Liver (tissue), 9 donors: Measurements from ENCODE around the gene LINC01488. TPM values are rescaled to one million over a fixed set of nuclear protein-coding genes. Genes with fewer than 3 reads are reported as not detected.

Experiments used
- DNase-seq: peaks from one replicate; pipeline ENCODE4 v3.0.0-alpha.2; 2017; ENCODE audit warnings: low spot score
- H3K27ac ChIP-seq, 2 donors: one replicate each; pipeline ENCODE4 v1.7.0; 2013; ENCODE audit warnings: inconsistent platforms in 2 of 2, low read length in 2 of 2, control low read depth in 1 of 2, low read depth in 1 of 2, mild to moderate bottlenecking in 1 of 2
- H3K27me3 ChIP-seq, 4 donors: one replicate each; pipeline versions ENCODE4 v1.6.1 to v1.7.0; 2013; ENCODE audit warnings: low read length in 3 of 4, inconsistent platforms in 1 of 4, mild to moderate bottlenecking in 1 of 4, moderate library complexity in 1 of 4; ENCODE audit not compliant: control insufficient read depth in 4 of 4, insufficient read depth in 4 of 4
- H3K36me3 ChIP-seq, 4 donors: one replicate each; pipeline versions ENCODE4 v1.6.1 to v1.7.0; 2013; ENCODE audit warnings: low read length in 3 of 4, mild to moderate bottlenecking in 3 of 4, low read depth in 1 of 4, moderate library complexity in 1 of 4; ENCODE audit not compliant: control insufficient read depth in 4 of 4, insufficient read depth in 3 of 4
- H3K4me1 ChIP-seq, 4 donors: one replicate each; pipeline versions ENCODE4 v1.6.1 to v1.7.0; 2013; ENCODE audit warnings: low read length in 3 of 4, mild to moderate bottlenecking in 3 of 4, moderate library complexity in 1 of 4; ENCODE audit not compliant: control insufficient read depth in 4 of 4, insufficient read depth in 4 of 4
- H3K4me3 ChIP-seq, 3 donors: one replicate each; pipeline versions ENCODE4 v1.6.1 to v1.7.0; 2013; ENCODE audit warnings: low read length in 3 of 3, control low read depth in 1 of 3, low read depth in 1 of 3, mild to moderate bottlenecking in 1 of 3
- H3K9ac ChIP-seq, 2 donors: one replicate each; pipeline ENCODE4 v1.7.0; 2013; ENCODE audit warnings: low read length in 2 of 2, mild to moderate bottlenecking in 2 of 2, moderate library complexity in 2 of 2, control low read depth in 1 of 2, low read depth in 1 of 2
- H3K9me3 ChIP-seq, 4 donors: one replicate each; pipeline versions ENCODE4 v1.6.1 to v1.7.0; 2013; ENCODE audit warnings: low read length in 3 of 4; ENCODE audit not compliant: control insufficient read depth in 4 of 4
- FOXA1 ChIP-seq: IDR thresholded peaks from 2 replicates; pipeline ENCODE4 v1.6.1; 2016; ENCODE audit warnings: antibody characterized with exemption
- GABPA ChIP-seq, 2 donors: IDR thresholded peaks in 1 of 2; conservative IDR thresholded peaks in 1 of 2; 2 replicates each; pipeline ENCODE4 v1.6.1; 2016; ENCODE audit warnings: antibody characterized with exemption in 2 of 2, mild to moderate bottlenecking in 1 of 2, moderate library complexity in 1 of 2
- HNF4A ChIP-seq, 2 donors: conservative IDR thresholded peaks; 2 replicates each; pipeline ENCODE4 v1.6.1; 2016; ENCODE audit warnings: antibody characterized with exemption in 2 of 2, mild to moderate bottlenecking in 2 of 2
- JUND ChIP-seq, 2 donors: IDR thresholded peaks; 2 replicates each; pipeline ENCODE4 v1.6.1; 2016; ENCODE audit warnings: antibody characterized with exemption in 2 of 2
- NR2F2 ChIP-seq: IDR thresholded peaks from 2 replicates; pipeline ENCODE4 v1.6.1; 2016; ENCODE audit warnings: antibody characterized with exemption
- RAD21 ChIP-seq, 2 donors: IDR thresholded peaks; 2 replicates each; pipeline ENCODE4 v1.6.1; 2016; ENCODE audit warnings: antibody characterized with exemption in 2 of 2, mild to moderate bottlenecking in 2 of 2
- RXRA ChIP-seq, 2 donors: IDR thresholded peaks; 2 replicates each; pipeline ENCODE4 v1.6.1; 2017 to 2018; ENCODE audit warnings: antibody characterized with exemption in 2 of 2, mild to moderate bottlenecking in 1 of 2
- SP1 ChIP-seq: IDR thresholded peaks from 2 replicates; pipeline ENCODE4 v1.6.1; 2018; ENCODE audit warnings: antibody characterized with exemption, mild to moderate bottlenecking
- TAF1 ChIP-seq: conservative IDR thresholded peaks from 2 replicates; pipeline ENCODE4 v1.6.1; 2016; ENCODE audit warnings: antibody characterized with exemption, mild to moderate bottlenecking
- YY1 ChIP-seq: IDR thresholded peaks from 2 replicates; pipeline ENCODE4 v1.6.1; 2016; ENCODE audit warnings: antibody characterized with exemption, mild to moderate bottlenecking
- WGBS: extraction: QIAGEN DNeasy Blood & Tissue Kit; methylation state at CpG from one replicate; pipeline ENCODE4 v1.1.7; 2013; 5-methylcytosine and 5-hydroxymethylcytosine counted together
- polyA plus RNA-seq, 2 donors: library from polyadenylated mRNA; stranded (reverse) in 1 of 2; unstranded in 1 of 2; fragments of 200-250 nt in 1 of 2; fragments of >200 nt in 1 of 2; fragmentation: Nextera tagmentation in 1 of 2; extraction: Ambion mirVana in 1 of 2; gene quantifications; one replicate each; pipeline versions ENCODE4 v1.2.1 to v1.2.3, GENCODE V29; 2013 to 2015
- total RNA-seq, 2 donors: library from RNA; depleted of rRNA; stranded (reverse); fragments of >200 nt; gene quantifications; one replicate each; pipeline ENCODE4 v1.2.3, GENCODE V29; 2014
- TF ChIP-seq, protein P1 (sequence below): IDR thresholded peaks from 2 replicates; pipeline ENCODE4 v1.6.1; 2016; ENCODE audit warnings: antibody characterized with exemption, mild to moderate bottlenecking
- TF ChIP-seq, protein P2 (sequence below): IDR thresholded peaks from 2 replicates; pipeline ENCODE4 v1.6.1; 2016; ENCODE audit warnings: antibody characterized with exemption
- TF ChIP-seq, protein P3 (sequence below): fragments of 150-350 bp; IDR thresholded peaks from 2 replicates; pipeline ENCODE4 v1.5.1; 2017; ENCODE audit warnings: improper control_type of control experiment, low read depth, low read length; ENCODE audit not compliant: missing input control
- TF ChIP-seq, protein P4 (sequence below): IDR thresholded peaks from 2 replicates; pipeline ENCODE4 v1.6.1; 2016; ENCODE audit warnings: antibody characterized with exemption
- TF ChIP-seq, protein P5 (sequence below): IDR thresholded peaks from 2 replicates; pipeline ENCODE4 v1.6.1; 2016; ENCODE audit warnings: antibody characterized with exemption
- donor health status: healthy.
- donor health status: healthy.
- donor health status: healthy.
- donor health status: healthy.
- donor health status: healthy.

The LINC01488 gene
- total and polyA plus RNA-seq, 4 donors, result 0.05 to 2.3 (median 0.60) TPM

DNA sequence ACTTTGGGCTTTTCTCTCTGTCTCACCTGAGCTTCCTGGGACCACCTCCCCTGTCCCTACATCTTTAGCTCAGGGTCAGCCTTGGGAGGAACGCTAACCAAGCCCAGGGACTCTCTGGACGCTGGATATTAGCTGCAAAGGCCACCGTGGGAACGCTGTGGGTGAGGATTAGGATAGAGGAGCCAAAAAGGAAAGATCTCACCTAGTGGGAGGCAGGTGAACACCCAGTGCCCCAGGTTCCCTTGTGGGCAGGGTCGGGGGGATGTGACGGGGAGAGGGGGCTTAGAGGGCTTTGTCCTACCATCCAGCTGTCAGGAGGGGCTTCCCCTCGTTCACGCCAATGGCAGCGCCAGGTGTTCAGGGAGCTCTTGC, 50.2 kb downstream of the LINC01488 start:
- no peak overlapping the region for H3K27ac ChIP-seq
- no peak overlapping the region for H3K4me3 ChIP-seq
- no peak overlapping the region for H3K9ac ChIP-seq
- H3K36me3 ChIP-seq, result no peaks in the 10 kb centered on the region
- H3K4me1 ChIP-seq, result no peaks in the 10 kb centered on the region
- no peaks in the 10 kb centered on the region for H3K9me3 ChIP-seq
- no peaks in the 10 kb centered on the region for H3K27me3 ChIP-seq
- 90% methylated on average over 9 of the region's 9 CpGs for WGBS
- no peak for DNase-seq
- TF ChIP-seq, protein P1, sequence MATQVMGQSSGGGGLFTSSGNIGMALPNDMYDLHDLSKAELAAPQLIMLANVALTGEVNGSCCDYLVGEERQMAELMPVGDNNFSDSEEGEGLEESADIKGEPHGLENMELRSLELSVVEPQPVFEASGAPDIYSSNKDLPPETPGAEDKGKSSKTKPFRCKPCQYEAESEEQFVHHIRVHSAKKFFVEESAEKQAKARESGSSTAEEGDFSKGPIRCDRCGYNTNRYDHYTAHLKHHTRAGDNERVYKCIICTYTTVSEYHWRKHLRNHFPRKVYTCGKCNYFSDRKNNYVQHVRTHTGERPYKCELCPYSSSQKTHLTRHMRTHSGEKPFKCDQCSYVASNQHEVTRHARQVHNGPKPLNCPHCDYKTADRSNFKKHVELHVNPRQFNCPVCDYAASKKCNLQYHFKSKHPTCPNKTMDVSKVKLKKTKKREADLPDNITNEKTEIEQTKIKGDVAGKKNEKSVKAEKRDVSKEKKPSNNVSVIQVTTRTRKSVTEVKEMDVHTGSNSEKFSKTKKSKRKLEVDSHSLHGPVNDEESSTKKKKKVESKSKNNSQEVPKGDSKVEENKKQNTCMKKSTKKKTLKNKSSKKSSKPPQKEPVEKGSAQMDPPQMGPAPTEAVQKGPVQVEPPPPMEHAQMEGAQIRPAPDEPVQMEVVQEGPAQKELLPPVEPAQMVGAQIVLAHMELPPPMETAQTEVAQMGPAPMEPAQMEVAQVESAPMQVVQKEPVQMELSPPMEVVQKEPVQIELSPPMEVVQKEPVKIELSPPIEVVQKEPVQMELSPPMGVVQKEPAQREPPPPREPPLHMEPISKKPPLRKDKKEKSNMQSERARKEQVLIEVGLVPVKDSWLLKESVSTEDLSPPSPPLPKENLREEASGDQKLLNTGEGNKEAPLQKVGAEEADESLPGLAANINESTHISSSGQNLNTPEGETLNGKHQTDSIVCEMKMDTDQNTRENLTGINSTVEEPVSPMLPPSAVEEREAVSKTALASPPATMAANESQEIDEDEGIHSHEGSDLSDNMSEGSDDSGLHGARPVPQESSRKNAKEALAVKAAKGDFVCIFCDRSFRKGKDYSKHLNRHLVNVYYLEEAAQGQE, result no peak
- TF ChIP-seq, protein P2, sequence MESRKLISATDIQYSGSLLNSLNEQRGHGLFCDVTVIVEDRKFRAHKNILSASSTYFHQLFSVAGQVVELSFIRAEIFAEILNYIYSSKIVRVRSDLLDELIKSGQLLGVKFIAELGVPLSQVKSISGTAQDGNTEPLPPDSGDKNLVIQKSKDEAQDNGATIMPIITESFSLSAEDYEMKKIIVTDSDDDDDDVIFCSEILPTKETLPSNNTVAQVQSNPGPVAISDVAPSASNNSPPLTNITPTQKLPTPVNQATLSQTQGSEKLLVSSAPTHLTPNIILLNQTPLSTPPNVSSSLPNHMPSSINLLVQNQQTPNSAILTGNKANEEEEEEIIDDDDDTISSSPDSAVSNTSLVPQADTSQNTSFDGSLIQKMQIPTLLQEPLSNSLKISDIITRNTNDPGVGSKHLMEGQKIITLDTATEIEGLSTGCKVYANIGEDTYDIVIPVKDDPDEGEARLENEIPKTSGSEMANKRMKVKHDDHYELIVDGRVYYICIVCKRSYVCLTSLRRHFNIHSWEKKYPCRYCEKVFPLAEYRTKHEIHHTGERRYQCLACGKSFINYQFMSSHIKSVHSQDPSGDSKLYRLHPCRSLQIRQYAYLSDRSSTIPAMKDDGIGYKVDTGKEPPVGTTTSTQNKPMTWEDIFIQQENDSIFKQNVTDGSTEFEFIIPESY, result no peak
- no peak for TF ChIP-seq RXRA (IDR thresholded peaks at IDR 0.05)

DNA sequence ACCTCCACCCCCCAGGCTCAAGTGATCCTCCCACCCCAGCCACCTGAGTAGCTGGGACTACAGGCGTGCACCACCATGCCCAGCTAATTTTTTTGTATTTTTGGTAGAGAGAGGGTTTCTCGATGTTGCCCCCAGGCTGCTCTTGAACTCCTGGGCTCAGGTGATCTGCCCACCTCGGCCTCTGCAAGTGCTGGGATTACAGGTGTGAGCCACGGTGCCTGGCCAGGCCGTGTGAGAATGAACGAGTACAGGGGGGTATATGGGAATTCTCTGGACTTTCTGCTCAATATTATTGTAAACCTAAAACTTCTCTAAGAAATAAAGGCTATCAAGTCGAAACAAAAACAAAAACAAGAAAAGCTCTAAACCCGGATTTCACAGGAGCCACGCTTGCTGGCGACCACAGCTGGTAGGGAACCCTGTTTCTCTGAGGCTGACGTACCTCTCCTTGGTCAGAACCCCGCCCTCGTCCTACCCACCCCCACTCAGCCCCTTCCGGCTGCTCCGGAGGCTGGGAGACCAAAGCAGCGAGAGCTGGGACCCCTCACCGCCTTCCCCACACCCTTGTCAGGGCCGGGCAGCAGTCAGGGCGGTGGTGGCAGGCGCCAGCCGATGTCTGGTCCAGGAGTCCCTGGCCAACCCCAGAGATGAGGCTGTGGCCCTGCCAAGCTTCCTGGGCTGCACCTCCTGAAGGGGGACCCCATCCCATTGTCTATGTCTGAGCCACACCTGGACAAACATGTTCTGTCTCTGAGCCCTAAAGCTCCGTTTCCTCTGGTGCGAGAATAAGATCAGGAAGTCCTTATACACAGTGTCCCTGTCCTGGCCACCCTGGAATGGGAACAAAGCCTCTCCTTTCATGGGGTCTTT, 52.1 kb downstream of the LINC01488 start:
- TF ChIP-seq, protein P3, sequence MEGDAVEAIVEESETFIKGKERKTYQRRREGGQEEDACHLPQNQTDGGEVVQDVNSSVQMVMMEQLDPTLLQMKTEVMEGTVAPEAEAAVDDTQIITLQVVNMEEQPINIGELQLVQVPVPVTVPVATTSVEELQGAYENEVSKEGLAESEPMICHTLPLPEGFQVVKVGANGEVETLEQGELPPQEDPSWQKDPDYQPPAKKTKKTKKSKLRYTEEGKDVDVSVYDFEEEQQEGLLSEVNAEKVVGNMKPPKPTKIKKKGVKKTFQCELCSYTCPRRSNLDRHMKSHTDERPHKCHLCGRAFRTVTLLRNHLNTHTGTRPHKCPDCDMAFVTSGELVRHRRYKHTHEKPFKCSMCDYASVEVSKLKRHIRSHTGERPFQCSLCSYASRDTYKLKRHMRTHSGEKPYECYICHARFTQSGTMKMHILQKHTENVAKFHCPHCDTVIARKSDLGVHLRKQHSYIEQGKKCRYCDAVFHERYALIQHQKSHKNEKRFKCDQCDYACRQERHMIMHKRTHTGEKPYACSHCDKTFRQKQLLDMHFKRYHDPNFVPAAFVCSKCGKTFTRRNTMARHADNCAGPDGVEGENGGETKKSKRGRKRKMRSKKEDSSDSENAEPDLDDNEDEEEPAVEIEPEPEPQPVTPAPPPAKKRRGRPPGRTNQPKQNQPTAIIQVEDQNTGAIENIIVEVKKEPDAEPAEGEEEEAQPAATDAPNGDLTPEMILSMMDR, result no peak
- no peak for TF ChIP-seq RAD21 (IDR thresholded peaks at IDR 0.05)
- no peak for TF ChIP-seq JUND (IDR thresholded peaks at IDR 0.05)
- TF ChIP-seq FOXA1, result no peak
- TF ChIP-seq, protein P4, sequence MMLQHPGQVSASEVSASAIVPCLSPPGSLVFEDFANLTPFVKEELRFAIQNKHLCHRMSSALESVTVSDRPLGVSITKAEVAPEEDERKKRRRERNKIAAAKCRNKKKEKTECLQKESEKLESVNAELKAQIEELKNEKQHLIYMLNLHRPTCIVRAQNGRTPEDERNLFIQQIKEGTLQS, result no peak
- TF ChIP-seq, protein P5, sequence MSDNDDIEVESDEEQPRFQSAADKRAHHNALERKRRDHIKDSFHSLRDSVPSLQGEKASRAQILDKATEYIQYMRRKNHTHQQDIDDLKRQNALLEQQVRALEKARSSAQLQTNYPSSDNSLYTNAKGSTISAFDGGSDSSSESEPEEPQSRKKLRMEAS, result no peak
- no peak for TF ChIP-seq SP1
- TF ChIP-seq NR2F2, result no peak
- TF ChIP-seq TAF1, result no peak
- TF ChIP-seq, protein P2, result no peak
- no peak for TF ChIP-seq HNF4A (conservative IDR thresholded peaks at IDR 0.05)
- TF ChIP-seq GABPA (IDR thresholded peaks at IDR 0.05 in 1 of 2, conservative IDR thresholded peaks at IDR 0.05 in 1 of 2), result no peak
- no peak for TF ChIP-seq YY1
- TF ChIP-seq, protein P1, result no peak
- Histone ChIP-seq H3K9ac (no peak overlapping the region), H3K27me3 (no peaks in the 10 kb centered on the region), H3K9me3 (no peaks in the 10 kb centered on the region), H3K27ac (no peak overlapping the region), H3K4me3 (no peak overlapping the region), H3K36me3 (no peaks in the 10 kb centered on the region), H3K4me1 (peaks cover 0 to 2% (median 0%) of the 10 kb centered on the region in 4 donors)
- no peak for DNase-seq
- WGBS, result 90% methylated on average over 23 of the region's 23 CpGs
